Measurements from ENCODE around the gene KRTAP12-2. TPM values are rescaled to one million over a fixed set of nuclear protein-coding genes. Genes with fewer than 3 reads are reported as not detected.
"Not testable (repeated sequence)": the region's sequence is repeated elsewhere in the genome, so short reads cannot be mapped to it uniquely, and the experiment has no call there.

KRTAP12-2 gene
- total RNA-seq, 2 donors from 2014 or later: not detected

DNA sequence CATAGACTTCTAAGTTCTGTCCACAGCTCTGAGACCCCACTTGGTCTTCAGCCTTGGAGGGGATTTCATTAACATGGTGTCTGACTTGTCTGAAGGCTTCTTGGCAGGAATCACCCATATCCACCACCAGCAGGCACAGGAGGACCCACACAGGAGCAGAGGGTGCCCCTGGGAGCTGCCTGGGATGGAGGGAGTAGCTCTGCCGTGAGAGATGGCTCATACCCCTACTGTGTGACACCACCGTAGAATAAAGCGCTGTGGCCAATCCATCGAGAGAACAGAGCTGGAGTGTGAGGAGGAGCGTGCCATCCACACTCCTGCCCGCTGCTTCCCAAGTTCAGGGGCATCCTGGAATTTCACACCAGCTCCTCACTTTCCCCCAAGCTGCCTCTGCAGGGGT is 18.3 kb upstream of the KRTAP12-2 start:
- not testable (repeated sequence) for H3K36me3 Mint-ChIP-seq (ENCODE audit: insufficient read depth in 2 of 2); DNase-seq; H3K27me3 Mint-ChIP-seq (ENCODE audit: low read depth); ATAC-seq (replicated peaks in 1 of 2); H3K4me3 Mint-ChIP-seq; H3K9me3 Mint-ChIP-seq; H3K27ac Mint-ChIP-seq
- peaks cover 14% of the 10 kb centered on the region for H3K4me1 Mint-ChIP-seq (ENCODE audit: low read depth)

DNA sequence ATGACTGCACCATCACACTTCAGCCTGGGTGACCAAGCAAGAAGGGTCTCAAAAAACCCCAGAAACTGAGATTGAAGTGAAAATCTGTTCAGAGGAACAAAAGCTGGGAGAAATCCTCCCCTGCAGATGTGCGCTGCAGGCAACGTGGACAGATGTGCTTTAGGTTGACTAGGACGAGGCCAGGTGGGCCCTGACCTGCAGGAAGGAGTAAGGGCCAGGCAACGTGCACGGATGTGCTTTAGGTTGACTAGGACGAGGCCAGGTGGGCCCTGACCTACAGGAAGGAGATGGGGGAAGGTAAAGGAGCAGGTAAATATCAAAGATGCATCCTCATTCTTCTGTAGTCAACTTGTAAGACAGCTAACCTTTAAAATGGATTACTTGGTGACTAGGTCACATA is 17.8 kb upstream of the KRTAP12-2 start:
- DNase-seq (no peak), ATAC-seq (replicated peaks in 1 of 2) (no peak)
- H3K4me1 Mint-ChIP-seq (ENCODE audit: low read depth): peaks cover 14% of the 10 kb centered on the region
- H3K9me3 Mint-ChIP-seq: no peaks in the 10 kb centered on the region
- H3K4me3 Mint-ChIP-seq: no peak overlapping the region
- H3K36me3 Mint-ChIP-seq (ENCODE audit: insufficient read depth in 2 of 2): no peaks in the 10 kb centered on the region
- no peak overlapping the region for H3K27ac Mint-ChIP-seq
- peaks cover 8% of the 10 kb centered on the region for H3K27me3 Mint-ChIP-seq (ENCODE audit: low read depth)

DNA sequence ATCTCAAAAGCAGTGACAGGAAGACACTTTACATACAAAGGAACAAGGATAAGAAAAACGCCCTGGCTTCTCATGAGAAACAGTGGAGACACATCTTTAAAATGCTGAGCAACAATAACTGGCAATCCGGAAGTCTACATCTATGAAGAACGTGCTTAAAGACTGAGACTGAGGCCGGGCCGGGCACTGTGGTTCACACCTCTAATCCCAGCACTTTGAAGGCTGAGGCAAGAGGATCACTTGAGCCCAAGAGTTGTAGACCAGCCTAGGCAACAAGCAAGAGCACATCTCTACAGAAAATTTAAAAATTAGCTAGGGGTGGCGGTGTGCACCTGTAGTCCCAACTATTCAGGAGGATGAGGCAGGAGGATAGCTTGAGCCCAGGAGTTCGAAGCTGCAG is 17.4 kb upstream of the KRTAP12-2 start:
- peaks cover 8% of the 10 kb centered on the region for H3K27me3 Mint-ChIP-seq (ENCODE audit: low read depth)
- peaks cover 14% of the 10 kb centered on the region for H3K4me1 Mint-ChIP-seq (ENCODE audit: low read depth)
- DNase-seq: no peak
- H3K4me3 Mint-ChIP-seq: no peak overlapping the region
- no peak for ATAC-seq (replicated peaks in 1 of 2)
- no peaks in the 10 kb centered on the region for H3K9me3 Mint-ChIP-seq
- H3K36me3 Mint-ChIP-seq (ENCODE audit: insufficient read depth in 2 of 2): no peaks in the 10 kb centered on the region
- peak overlapping the region; percentile 27 for H3K27ac Mint-ChIP-seq

DNA sequence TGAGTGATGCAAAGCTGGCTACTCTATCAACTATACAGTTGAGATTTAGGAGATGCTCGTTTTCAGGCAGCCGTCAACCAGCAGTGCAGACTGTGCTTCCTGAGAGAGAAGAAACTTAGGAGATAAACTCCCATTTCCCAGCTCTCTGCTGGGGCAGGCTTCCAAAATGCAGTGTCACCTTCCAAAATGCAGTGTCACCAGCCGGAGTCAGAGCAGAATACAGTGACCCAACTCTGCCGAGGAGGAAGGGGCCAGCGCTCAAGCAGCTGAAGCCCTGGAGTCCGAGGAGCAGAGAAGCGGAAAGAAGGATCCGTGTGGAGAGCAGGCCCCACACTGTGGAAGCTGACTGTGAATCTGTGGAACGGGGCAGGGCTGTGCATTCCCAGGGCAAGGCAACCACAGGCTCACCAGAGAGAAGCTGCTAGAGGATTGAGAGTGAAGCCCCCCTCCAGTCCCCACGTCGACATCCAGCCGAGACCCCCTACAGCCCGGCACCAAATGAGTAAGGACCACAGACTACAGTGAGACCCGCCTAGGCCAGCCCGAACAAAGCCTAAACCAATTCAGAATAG is 15.9 kb upstream of the KRTAP12-2 start:
- no peak for ATAC-seq (replicated peaks in 1 of 2)
- peaks cover 14% of the 10 kb centered on the region for H3K4me1 Mint-ChIP-seq (ENCODE audit: low read depth)
- no peak overlapping the region for H3K27ac Mint-ChIP-seq

DNA sequence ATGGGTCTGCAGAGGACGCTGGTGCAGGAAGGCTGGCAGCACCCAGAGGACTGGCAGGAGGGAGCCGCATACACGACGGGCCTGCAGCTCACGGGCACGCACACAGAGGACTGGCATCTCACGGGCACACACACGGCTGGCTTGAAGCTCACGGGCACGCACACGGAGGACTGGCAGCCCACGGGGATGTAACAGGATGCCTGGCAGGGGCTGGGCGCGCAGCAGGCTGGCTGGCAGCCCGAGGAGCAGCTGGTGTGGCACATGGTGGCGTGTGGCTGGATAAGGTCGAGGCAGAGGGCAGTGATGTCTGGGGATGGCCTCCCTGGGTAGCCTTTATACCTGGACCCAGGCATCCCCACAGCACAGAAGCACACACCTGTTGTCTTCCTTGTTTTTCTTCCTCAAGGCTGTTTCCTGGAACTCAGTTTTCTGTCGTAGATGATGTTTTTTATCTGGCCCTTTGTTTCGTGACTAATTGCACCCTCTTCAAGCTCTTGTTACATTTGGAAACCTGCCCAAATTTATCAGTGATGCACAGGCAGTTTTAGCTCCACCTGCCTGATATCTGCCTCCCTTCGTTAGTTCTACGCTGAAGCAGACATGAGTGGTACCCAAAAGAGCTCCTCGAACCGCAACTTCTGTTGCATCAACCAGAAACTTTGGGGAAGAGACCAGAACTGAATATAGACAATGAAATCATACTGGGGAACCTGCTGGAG is 15.3 kb upstream of the KRTAP12-2 start, which contains the start of gene KRTAP12-1:
TSS of gene KRTAP12-1 (minus strand) at position 303 of the 719 bp plus-strand sequence. CDS start at position 263, 40 bp downstream.
- no peaks in the 10 kb centered on the region for H3K9me3 Mint-ChIP-seq
- H3K4me1 Mint-ChIP-seq (ENCODE audit: low read depth): peaks cover 14% of the 10 kb centered on the region
- ATAC-seq (replicated peaks in 1 of 2) (no peak), DNase-seq (no peak)
- no peak within 1 kb of the TSS for H3K4me3 Mint-ChIP-seq
- H3K27ac Mint-ChIP-seq: no peak within 1 kb of the TSS
- H3K27me3 Mint-ChIP-seq (ENCODE audit: low read depth): peaks cover 8% of the 10 kb centered on the region
- no peaks in the 10 kb centered on the region for H3K36me3 Mint-ChIP-seq (ENCODE audit: insufficient read depth in 2 of 2)

More for the DNA sequence above, 15.9 kb upstream of the KRTAP12-2 start:
- no peak for DNase-seq
- no peak overlapping the region for H3K4me3 Mint-ChIP-seq
- H3K9me3 Mint-ChIP-seq: no peaks in the 10 kb centered on the region
- H3K36me3 Mint-ChIP-seq (ENCODE audit: insufficient read depth in 2 of 2): no peaks in the 10 kb centered on the region
- H3K27me3 Mint-ChIP-seq (ENCODE audit: low read depth): peaks cover 8% of the 10 kb centered on the region

DNA sequence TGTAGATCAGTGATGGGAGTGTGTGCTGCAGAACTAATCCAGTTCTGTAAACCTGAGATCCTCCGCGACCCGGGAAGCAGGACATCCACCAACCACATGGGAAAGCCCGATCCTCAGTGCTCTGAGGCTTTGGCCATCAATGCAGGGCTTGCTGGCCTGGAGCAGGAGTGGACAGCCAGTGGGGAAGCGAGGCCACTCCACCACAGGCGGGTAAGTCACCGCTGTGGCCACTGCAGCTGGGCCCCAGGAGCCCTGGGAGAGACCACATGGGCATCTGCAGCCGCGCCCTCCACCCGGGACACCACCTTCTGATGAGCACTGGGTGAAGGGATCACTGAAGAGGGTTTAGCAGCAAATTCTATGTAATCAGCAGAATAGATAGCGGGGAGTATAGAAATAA is 14.4 kb upstream of the KRTAP12-2 start:
- Mint-ChIP-seq H3K4me1 (ENCODE audit: low read depth) (peaks cover 8% of the 10 kb centered on the region), H3K36me3 (ENCODE audit: insufficient read depth in 2 of 2) (no peaks in the 10 kb centered on the region), H3K27ac (no peak overlapping the region), H3K27me3 (ENCODE audit: low read depth) (peaks cover 8% of the 10 kb centered on the region), H3K4me3 (no peak overlapping the region), H3K9me3 (no peaks in the 10 kb centered on the region)
- no peak for DNase-seq
- ATAC-seq (replicated peaks in 1 of 2): no peak

DNA sequence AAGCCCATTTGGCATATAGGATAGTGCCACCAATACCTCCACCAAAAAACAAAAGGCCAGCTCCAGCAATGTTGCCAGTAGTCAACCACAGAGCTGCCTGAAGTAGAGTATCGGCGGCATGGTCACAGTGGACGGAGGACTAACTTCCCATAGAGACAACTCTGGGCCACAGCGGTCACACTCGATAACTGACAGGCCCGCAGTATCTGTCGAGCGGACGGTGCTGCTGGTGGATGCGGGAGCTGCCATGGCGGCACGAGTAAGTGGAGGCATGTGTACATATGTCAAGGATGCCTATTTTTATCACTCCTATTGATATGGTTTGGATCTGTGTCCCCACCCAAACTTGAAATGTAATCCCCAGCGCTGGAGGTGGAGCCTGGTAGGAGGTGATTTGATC is 11.2 kb upstream of the KRTAP12-2 start:
- Mint-ChIP-seq H3K4me3 (no peak overlapping the region), H3K4me1 (ENCODE audit: low read depth) (no peaks in the 10 kb centered on the region), H3K27me3 (ENCODE audit: low read depth) (no peaks in the 10 kb centered on the region), H3K36me3 (ENCODE audit: insufficient read depth in 2 of 2) (peaks cover 1 to 4% of the 10 kb centered on the region in 2 donors), H3K9me3 (peaks cover 1 to 3% of the 10 kb centered on the region in 2 donors), H3K27ac (no peak overlapping the region)
- no peak for DNase-seq
- no peak for ATAC-seq (replicated peaks in 1 of 2)

DNA sequence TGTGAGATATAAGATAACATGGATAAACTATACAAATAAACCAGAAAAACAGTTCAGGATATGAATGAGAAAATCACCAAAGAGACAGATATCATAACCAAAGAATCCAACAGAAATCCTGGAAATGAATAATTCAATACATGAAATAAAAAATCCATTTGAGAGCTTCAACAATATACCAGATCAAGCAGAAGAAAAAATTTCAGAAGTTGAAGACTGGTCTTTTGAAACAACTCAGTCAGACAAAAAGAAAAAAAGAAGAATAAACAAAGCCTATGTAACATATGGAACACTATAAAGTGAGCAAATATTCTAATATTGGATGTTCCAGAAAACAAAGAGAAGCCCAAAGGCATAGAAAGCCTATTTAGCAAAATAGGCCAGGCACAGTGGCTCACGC is 5.2 kb upstream of the KRTAP12-2 start:
- no peaks in the 10 kb centered on the region for H3K27me3 Mint-ChIP-seq (ENCODE audit: low read depth)
- H3K4me3 Mint-ChIP-seq: no peak overlapping the region
- H3K27ac Mint-ChIP-seq: no peak overlapping the region
- H3K4me1 Mint-ChIP-seq (ENCODE audit: low read depth): no peaks in the 10 kb centered on the region
- peaks cover 9 to 15% of the 10 kb centered on the region in 2 donors for H3K9me3 Mint-ChIP-seq
- no peak for ATAC-seq (replicated peaks in 1 of 2)
- H3K36me3 Mint-ChIP-seq (ENCODE audit: insufficient read depth in 2 of 2): peaks cover 12 to 19% of the 10 kb centered on the region in 2 donors
- DNase-seq: no peak

DNA sequence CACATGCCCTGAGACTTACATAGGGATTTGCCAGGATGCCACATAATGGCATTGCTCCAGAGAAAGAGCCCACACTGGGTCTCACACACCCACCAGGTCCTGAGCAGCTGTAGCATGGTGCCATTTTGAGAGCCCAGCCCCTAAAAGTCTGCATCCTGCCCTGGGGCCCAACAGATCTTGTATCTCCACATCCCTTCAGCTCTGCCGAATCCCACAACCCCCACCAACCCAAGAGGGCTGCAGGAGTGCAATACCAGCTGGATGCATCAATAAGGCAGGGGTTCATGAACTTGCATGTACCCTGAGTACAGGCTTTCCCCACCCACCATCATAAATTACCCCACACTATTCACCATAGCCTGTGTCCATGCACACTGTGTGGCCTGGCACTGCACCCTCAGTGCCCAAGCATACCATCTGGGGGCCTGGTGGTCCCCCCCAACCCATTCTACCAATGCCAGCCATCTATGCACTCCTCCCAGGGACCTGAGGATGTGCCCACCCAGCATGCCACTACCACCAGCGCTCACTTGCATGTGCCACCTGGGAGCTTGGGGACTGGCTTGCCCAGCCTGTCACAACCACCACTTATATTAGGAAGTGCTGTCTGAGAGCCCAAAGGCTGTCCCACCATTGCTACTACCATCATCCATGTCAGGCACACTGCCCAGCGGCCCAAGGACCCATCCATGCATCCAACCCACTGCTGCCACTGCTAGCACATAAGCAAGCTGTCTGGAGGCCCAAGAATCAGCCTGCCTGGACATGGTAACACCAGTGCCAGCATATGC is 4.1 kb upstream of the KRTAP12-2 start:
- Mint-ChIP-seq H3K36me3 (ENCODE audit: insufficient read depth in 2 of 2) (peaks cover 12 to 19% of the 10 kb centered on the region in 2 donors), H3K9me3 (peaks cover 9 to 15% of the 10 kb centered on the region in 2 donors), H3K27ac (no peak overlapping the region), H3K4me1 (ENCODE audit: low read depth) (no peaks in the 10 kb centered on the region), H3K4me3 (no peak overlapping the region), H3K27me3 (ENCODE audit: low read depth) (no peaks in the 10 kb centered on the region)
- ATAC-seq (replicated peaks in 1 of 2) (no peak), DNase-seq (no peak)

DNA sequence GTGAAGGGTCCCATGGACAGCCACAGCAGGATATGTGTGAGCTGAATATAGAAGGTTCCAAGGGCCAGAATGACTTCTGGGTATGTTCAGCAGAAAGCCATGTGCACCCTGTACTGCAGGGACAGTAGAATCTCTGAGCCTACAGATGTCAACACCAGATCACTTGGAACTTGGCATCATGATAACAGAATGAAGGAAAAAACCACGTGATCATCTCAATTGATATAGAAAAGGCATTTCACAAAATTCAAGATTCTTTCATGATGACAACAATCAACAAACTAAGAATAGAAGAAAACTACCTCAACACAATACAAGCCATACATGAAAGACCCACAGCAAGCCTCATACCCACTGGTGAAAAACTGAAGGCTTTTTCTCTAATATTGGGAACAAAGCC is 885 bp upstream of the KRTAP12-2 start:
- ATAC-seq (replicated peaks in 1 of 2) (no peak), DNase-seq (no peak)
- Mint-ChIP-seq H3K36me3 (ENCODE audit: insufficient read depth in 2 of 2) (peaks cover 7 to 15% of the 10 kb centered on the region in 2 donors), H3K27ac (peak overlapping the region; percentile 28), H3K4me1 (ENCODE audit: low read depth) (no peaks in the 10 kb centered on the region), H3K9me3 (peaks cover 3 to 13% of the 10 kb centered on the region in 2 donors), H3K4me3 (no peak overlapping the region), H3K27me3 (ENCODE audit: low read depth) (no peaks in the 10 kb centered on the region)

DNA sequence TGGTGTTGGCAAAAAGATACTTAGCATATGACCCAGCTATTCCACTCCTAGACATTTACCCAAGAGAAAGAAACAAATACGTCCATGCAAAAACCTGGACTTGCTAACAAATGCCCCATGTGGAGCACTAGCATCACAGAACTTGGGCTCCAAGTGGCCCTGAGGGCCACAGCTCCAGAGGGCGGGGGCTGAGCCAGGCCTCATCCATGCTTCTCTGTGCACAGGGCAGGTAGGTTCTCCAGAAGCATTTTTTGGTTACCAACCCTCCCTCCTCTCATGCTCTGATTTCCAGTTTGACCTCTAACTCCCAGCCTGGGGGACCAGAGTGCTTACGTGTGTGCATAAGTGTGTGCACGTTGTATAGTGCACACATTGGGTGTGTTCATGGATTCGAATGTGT is 2.0 kb downstream of the KRTAP12-2 start:
- Mint-ChIP-seq H3K27ac (no peak overlapping the region), H3K27me3 (ENCODE audit: low read depth) (no peaks in the 10 kb centered on the region), H3K4me1 (ENCODE audit: low read depth) (no peaks in the 10 kb centered on the region), H3K4me3 (no peak overlapping the region), H3K9me3 (peaks cover 4 to 13% of the 10 kb centered on the region in 2 donors), H3K36me3 (ENCODE audit: insufficient read depth in 2 of 2) (peaks cover 7 to 9% of the 10 kb centered on the region in 2 donors)
- ATAC-seq (replicated peaks in 1 of 2) (no peak), DNase-seq (no peak)

DNA sequence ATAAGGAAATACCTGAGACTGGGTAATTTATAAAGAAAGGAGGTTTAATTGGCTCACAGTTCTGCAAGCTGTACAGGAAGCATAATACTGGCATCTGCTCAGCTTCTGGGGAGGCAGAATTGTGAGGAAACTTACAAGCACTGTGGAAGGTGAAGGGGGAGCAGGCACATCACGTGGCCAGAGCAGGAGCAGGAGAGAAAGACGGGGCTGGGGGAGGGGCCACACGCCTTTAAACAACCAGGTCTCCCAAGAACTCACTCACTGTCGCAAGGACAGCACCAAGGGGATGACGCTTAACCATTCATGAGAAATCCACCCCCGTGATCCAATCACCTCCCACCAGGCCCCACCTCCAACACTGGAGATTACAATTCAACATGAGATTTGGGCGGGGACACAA is 5.2 kb downstream of the KRTAP12-2 start:
- not testable (repeated sequence) for ATAC-seq (replicated peaks in 1 of 2); DNase-seq; H3K4me3 Mint-ChIP-seq; H3K27me3 Mint-ChIP-seq (ENCODE audit: low read depth)
- peak overlapping the region; percentile 25 for H3K27ac Mint-ChIP-seq
- H3K36me3 Mint-ChIP-seq (ENCODE audit: insufficient read depth in 2 of 2): peaks cover 17 to 19% of the 10 kb centered on the region in 2 donors
- H3K9me3 Mint-ChIP-seq: peaks cover 6 to 14% of the 10 kb centered on the region in 2 donors
- peaks cover 30% of the 10 kb centered on the region for H3K4me1 Mint-ChIP-seq (ENCODE audit: low read depth)
